CD14-positive monocyte (primary cell): ENCODE results near the gene TMEM91. TPM values are rescaled to one million over a fixed set of nuclear protein-coding genes. Genes with fewer than 3 reads are reported as not detected.

ENCODE experiments used
- DNase-seq, 3 donors: peaks; one replicate each; pipeline ENCODE4 v3.0.0-alpha.2; 2011 to 2022
- H2AFZ ChIP-seq: 2 replicates; pipeline ENCODE4 v1.6.0; 2012; ENCODE audit warnings: mild to moderate bottlenecking, low read depth, low read length, inconsistent platforms; ENCODE audit not compliant: insufficient read depth, poor library complexity, severe bottlenecking
- H3K27ac ChIP-seq, 2 donors: 1 replicate in 1 of 2; 2 replicates in 1 of 2; pipeline ENCODE4 v1.5.1; 2012 to 2013; ENCODE audit warnings: low read length in 2 of 2, control low read depth in 1 of 2, inconsistent platforms in 1 of 2, low read depth in 1 of 2, mild to moderate bottlenecking in 1 of 2
- H3K27me3 ChIP-seq, 2 donors: one replicate each; pipeline versions ENCODE4 v1.6.0 to v1.6.1; 2011 to 2013; ENCODE audit warnings: low read length in 2 of 2; ENCODE audit not compliant: control insufficient read depth in 2 of 2, insufficient read depth in 2 of 2
- H3K36me3 ChIP-seq, 2 donors: replicated peaks in 1 of 2; 1 replicate in 1 of 2; 2 replicates in 1 of 2; pipeline versions ENCODE4 v1.5.1 to v1.6.1; 2012 to 2013; ENCODE audit warnings: low read length in 2 of 2, control low read depth in 1 of 2, inconsistent platforms in 1 of 2, mild to moderate bottlenecking in 1 of 2; ENCODE audit not compliant: insufficient read depth in 2 of 2, control insufficient read depth in 1 of 2
- H3K4me1 ChIP-seq, 2 donors: 1 replicate in 1 of 2; 2 replicates in 1 of 2; pipeline versions ENCODE4 v1.5.1 to v1.6.1; 2012 to 2013; ENCODE audit warnings: low read length in 2 of 2, control low read depth in 1 of 2, inconsistent platforms in 1 of 2, mild to moderate bottlenecking in 1 of 2, moderate library complexity in 1 of 2; ENCODE audit not compliant: insufficient read depth in 2 of 2, control insufficient read depth in 1 of 2
- H3K4me2 ChIP-seq: replicated peaks from 2 replicates; pipeline ENCODE3; 2012; ENCODE audit warnings: low read length, moderate library complexity, mild to moderate bottlenecking; ENCODE audit not compliant: poor library complexity, severe bottlenecking; ENCODE audit errors: extremely low read depth
- H3K4me3 ChIP-seq, 3 experiments: fragments of 200-600 bp in 1 of 3; sonication (generic) in 1 of 3; replicated peaks in 1 of 3; 1 replicate in 2 of 3; 2 replicates in 1 of 3; pipeline ENCODE4 v1.5.1; 2011 to 2013; ENCODE audit warnings: low read length in 3 of 3, mild to moderate bottlenecking in 3 of 3, control low read depth in 2 of 3, low read depth in 2 of 3, inconsistent platforms in 1 of 3, moderate library complexity in 1 of 3
- H3K79me2 ChIP-seq: 2 replicates; pipeline ENCODE4 v1.6.0; 2012; ENCODE audit warnings: mild to moderate bottlenecking, control low read depth, inconsistent platforms, low read length, moderate library complexity; ENCODE audit not compliant: insufficient read depth
- H3K9ac ChIP-seq: 2 replicates; pipeline ENCODE4 v1.6.0; 2017; ENCODE audit warnings: low read length, mild to moderate bottlenecking; ENCODE audit not compliant: insufficient read depth, poor library complexity, severe bottlenecking
- H3K9me3 ChIP-seq, 2 donors: replicated peaks in 1 of 2; 1 replicate in 1 of 2; 2 replicates in 1 of 2; pipeline versions ENCODE4 v1.5.1 to v1.6.1; 2012 to 2013; ENCODE audit warnings: low read length in 2 of 2, control low read depth in 1 of 2; ENCODE audit not compliant: control insufficient read depth in 1 of 2, insufficient read depth in 1 of 2
- H4K20me1 ChIP-seq: 2 replicates; pipeline ENCODE4 v1.6.0; 2012; ENCODE audit warnings: mild to moderate bottlenecking, low read length, control low read depth, moderate library complexity; ENCODE audit not compliant: insufficient read depth
- H3K27ac Mint-ChIP-seq, 7 donors: one replicate each; pipeline ENCODE4 v1.8.0; 2020; ENCODE audit warnings: mild to moderate bottlenecking in 7 of 7, mixed read lengths in 7 of 7, moderate library complexity in 6 of 7, inconsistent platforms in 2 of 7
- H3K27me3 Mint-ChIP-seq, 3 donors: one replicate each; pipeline ENCODE4 v1.8.0; 2021 to 2022; ENCODE audit warnings: low read depth in 3 of 3, mild to moderate bottlenecking in 3 of 3, mixed read lengths in 3 of 3, moderate library complexity in 3 of 3, inconsistent platforms in 1 of 3
- H3K36me3 Mint-ChIP-seq, 2 donors: one replicate each; pipeline ENCODE4 v1.8.0; 2020; ENCODE audit warnings: mixed read lengths in 2 of 2, inconsistent platforms in 1 of 2, mild to moderate bottlenecking in 1 of 2
- H3K4me1 Mint-ChIP-seq: one replicate; pipeline ENCODE4 v1.8.0; 2020; ENCODE audit warnings: mild to moderate bottlenecking, mixed read lengths
- H3K4me3 Mint-ChIP-seq, 2 donors: one replicate each; pipeline ENCODE4 v1.8.0; 2020; ENCODE audit warnings: mild to moderate bottlenecking in 2 of 2, mixed read lengths in 2 of 2, moderate library complexity in 1 of 2
- H3K9me3 Mint-ChIP-seq, 7 donors: one replicate each; pipeline ENCODE4 v1.8.0; 2020 to 2022; ENCODE audit warnings: mixed read lengths in 7 of 7, mild to moderate bottlenecking in 6 of 7, moderate library complexity in 6 of 7, inconsistent platforms in 2 of 7
- WGBS: methylation state at CpG from one replicate; pipeline ENCODE4 v1.1.5; 2013; ENCODE audit warnings: missing lambda C conversion rate; ENCODE audit not compliant: insufficient coverage; 5-methylcytosine and 5-hydroxymethylcytosine counted together
- intact Hi-C, 2 donors: fragments of 100-400 bp; cut with micrococcal nuclease; formaldehyde crosslinking; loops; one replicate each; pipeline versions ENCODE4 v1.15.0 to v1.15.1; 2023
- polyA plus RNA-seq, 3 donors: library from polyadenylated mRNA; depleted of rRNA in 1 of 3; unstranded in 2 of 3; stranded (reverse) in 1 of 3; fragments of 300-500 nt in 2 of 3; fragments of >200 nt in 1 of 3; fragmentation: Illumina TruSeq in 2 of 3; gene quantifications; 1 replicate in 2 of 3; 2 replicates in 1 of 3; pipeline ENCODE4 v1.2.3, GENCODE V29; 2012 to 2021
- TF ChIP-seq, protein P1 (sequence below): fragments of 200-600 bp; IDR thresholded peaks from one replicate; pipeline ENCODE4 v1.8.0; 2022; ENCODE audit warnings: antibody characterized with exemption, mild to moderate bottlenecking

The TMEM91 gene
- polyA plus RNA-seq, 3 donors, result 29.1 to 103 (median 34.9) TPM

DNA sequence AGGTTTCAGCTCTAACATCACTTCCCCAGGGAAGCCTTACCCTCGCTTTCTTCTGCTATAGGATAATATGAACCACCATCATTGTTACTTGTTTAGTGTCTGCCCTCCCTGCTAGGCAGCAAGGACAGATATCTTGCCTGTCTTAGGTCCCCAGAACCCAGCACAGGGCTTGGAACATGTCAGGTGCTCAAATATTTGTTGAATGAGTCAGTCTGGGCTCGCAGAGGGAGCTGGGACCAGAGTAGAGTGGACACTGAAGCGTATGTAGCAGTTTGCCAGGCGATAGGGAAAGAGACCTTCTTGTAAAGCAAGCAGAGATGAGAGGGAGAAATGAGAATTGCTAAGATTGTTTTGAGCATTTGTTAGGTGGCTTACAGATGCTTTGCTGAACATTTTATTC, 33.0 kb downstream of the TMEM91 start:
- Mint-ChIP-seq H3K27ac (peak overlapping the region; percentile 96 to 100 (median 99)), H3K9me3 (peaks cover 0 to 3% (median 0%) of the 10 kb centered on the region in 7 donors), H3K4me1 (peaks cover 78% of the 10 kb centered on the region), H3K27me3 (peaks cover 0 to 2% (median 0%) of the 10 kb centered on the region in 3 donors), H3K36me3 (peaks cover 45 to 50% of the 10 kb centered on the region in 2 donors), H3K4me3 (peak overlapping the region; percentile 54 to 61)
- H3K9me3 ChIP-seq, result no peaks in the 10 kb centered on the region
- H3K9ac ChIP-seq, result peak overlapping the region; percentile 62
- peak; percentile 65 to 83 (median 75) for DNase-seq
- WGBS, result 53% methylated on average over 4 of the region's 4 CpGs
- peak overlapping the region in 1 of 3 experiments; percentile 27 for H3K4me3 ChIP-seq
- peaks cover 28 to 34% of the 10 kb centered on the region in 2 donors for H3K36me3 ChIP-seq
- H3K4me1 ChIP-seq, result peaks cover 69 to 85% of the 10 kb centered on the region in 2 donors
- no peaks in the 10 kb centered on the region for H3K27me3 ChIP-seq
- peaks cover 41% of the 10 kb centered on the region for H3K79me2 ChIP-seq
- TF ChIP-seq, protein P1, sequence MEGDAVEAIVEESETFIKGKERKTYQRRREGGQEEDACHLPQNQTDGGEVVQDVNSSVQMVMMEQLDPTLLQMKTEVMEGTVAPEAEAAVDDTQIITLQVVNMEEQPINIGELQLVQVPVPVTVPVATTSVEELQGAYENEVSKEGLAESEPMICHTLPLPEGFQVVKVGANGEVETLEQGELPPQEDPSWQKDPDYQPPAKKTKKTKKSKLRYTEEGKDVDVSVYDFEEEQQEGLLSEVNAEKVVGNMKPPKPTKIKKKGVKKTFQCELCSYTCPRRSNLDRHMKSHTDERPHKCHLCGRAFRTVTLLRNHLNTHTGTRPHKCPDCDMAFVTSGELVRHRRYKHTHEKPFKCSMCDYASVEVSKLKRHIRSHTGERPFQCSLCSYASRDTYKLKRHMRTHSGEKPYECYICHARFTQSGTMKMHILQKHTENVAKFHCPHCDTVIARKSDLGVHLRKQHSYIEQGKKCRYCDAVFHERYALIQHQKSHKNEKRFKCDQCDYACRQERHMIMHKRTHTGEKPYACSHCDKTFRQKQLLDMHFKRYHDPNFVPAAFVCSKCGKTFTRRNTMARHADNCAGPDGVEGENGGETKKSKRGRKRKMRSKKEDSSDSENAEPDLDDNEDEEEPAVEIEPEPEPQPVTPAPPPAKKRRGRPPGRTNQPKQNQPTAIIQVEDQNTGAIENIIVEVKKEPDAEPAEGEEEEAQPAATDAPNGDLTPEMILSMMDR, result no peak
- intact Hi-C loops, result no loop called here
- H3K4me2 ChIP-seq, result peak overlapping the region; percentile 52
- H2AFZ ChIP-seq, result peak overlapping the region; percentile 50
- peak overlapping the region; percentile 93 to 94 for H3K27ac ChIP-seq
- H4K20me1 ChIP-seq, result no peaks in the 10 kb centered on the region

DNA sequence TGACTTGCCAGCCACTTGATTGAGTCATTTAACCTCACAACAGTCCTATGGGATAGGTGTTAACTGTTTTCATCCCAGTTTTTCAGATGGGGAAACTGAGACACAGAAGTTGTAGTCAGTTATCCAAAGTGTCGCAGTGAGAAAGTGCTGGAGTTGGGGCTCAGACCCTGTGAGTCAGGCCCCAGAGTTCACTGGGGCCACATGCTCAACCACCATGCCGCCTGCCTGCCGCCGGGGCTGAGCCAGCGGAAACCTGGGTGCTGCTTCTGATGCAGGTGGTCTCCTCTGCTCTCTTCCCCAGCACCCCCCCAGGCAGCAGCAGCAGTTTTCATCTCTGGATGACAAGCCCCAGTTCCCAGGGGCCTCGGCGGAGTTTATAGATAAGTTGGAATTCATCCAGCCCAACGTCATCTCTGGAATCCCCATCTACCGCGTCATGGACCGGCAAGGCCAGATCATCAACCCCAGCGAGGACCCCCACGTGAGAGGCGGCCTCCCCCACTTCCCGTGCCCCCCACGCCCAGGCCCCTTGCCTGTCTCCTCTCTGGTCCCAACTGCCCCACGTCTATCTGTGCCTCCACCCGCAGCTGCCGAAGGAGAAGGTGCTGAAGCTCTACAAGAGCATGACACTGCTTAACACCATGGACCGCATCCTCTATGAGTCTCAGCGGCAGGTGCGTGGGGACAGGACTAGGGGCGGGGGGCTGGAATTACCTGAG, 34.2 kb downstream of the TMEM91 start:
- H3K9me3 Mint-ChIP-seq, result peaks cover 0 to 3% (median 0%) of the 10 kb centered on the region in 7 donors

More for the DNA sequence above, 34.2 kb downstream of the TMEM91 start:
- peaks cover 55 to 62% of the 10 kb centered on the region in 2 donors for H3K36me3 Mint-ChIP-seq
- intact Hi-C loops, result no loop called here
- peaks cover 67 to 90% of the 10 kb centered on the region in 2 donors for H3K4me1 ChIP-seq
- peak overlapping the region in 1 of 2 donors; percentile 82 for H3K4me3 Mint-ChIP-seq
- H3K4me3 ChIP-seq, result peak overlapping the region in 1 of 3 experiments; percentile 41
- H3K27ac Mint-ChIP-seq, result peak overlapping the region; percentile 94 to 100 (median 99)
- H3K27me3 Mint-ChIP-seq, result peaks cover 0 to 2% (median 0%) of the 10 kb centered on the region in 3 donors
- peaks cover 39 to 46% of the 10 kb centered on the region in 2 donors for H3K36me3 ChIP-seq
- peaks cover 77% of the 10 kb centered on the region for H3K4me1 Mint-ChIP-seq
- H3K27ac ChIP-seq, result peak overlapping the region; percentile 93 to 94
- no peaks in the 10 kb centered on the region for H3K27me3 ChIP-seq
- H3K9ac ChIP-seq, result peak overlapping the region; percentile 53
- WGBS, result 85% methylated on average over 10 of the region's 23 CpGs
- no peak overlapping the region for H2AFZ ChIP-seq
- no peaks in the 10 kb centered on the region for H4K20me1 ChIP-seq
- TF ChIP-seq, protein P1, result no peak
- peaks cover 31% of the 10 kb centered on the region for H3K79me2 ChIP-seq
- H3K9me3 ChIP-seq, result no peaks in the 10 kb centered on the region
- DNase-seq, result peak in 1 of 3 donors; percentile 51
- H3K4me2 ChIP-seq, result peak overlapping the region; percentile 47
